Frontal cortex (tissue), 4 donors: ENCODE measurements around the gene TSC1. TPM values are rescaled to one million over a fixed set of nuclear protein-coding genes. Genes with fewer than 3 reads are reported as not detected.

Source experiments
- DNase-seq, 2 donors: peaks; one replicate each; pipeline ENCODE4 v3.0.0; 2012; ENCODE audit warnings: low spot score in 2 of 2
- FAIRE-seq: peaks from 2 replicates; lab custom pipeline; 2012; peaks lifted over from hg19 to GRCh38; lab: Jason Lieb, UNC
- total RNA-seq: library from RNA; depleted of rRNA; stranded (reverse); fragments of >200 nt; gene quantifications from one replicate; pipeline ENCODE4 v1.2.3, GENCODE V29; 2014
- donor health status: control.
- donor health status: control.
- donor health status: control.

The TSC1 gene
- total RNA-seq, 1 donor from 2014 or later = 36.7 TPM

DNA sequence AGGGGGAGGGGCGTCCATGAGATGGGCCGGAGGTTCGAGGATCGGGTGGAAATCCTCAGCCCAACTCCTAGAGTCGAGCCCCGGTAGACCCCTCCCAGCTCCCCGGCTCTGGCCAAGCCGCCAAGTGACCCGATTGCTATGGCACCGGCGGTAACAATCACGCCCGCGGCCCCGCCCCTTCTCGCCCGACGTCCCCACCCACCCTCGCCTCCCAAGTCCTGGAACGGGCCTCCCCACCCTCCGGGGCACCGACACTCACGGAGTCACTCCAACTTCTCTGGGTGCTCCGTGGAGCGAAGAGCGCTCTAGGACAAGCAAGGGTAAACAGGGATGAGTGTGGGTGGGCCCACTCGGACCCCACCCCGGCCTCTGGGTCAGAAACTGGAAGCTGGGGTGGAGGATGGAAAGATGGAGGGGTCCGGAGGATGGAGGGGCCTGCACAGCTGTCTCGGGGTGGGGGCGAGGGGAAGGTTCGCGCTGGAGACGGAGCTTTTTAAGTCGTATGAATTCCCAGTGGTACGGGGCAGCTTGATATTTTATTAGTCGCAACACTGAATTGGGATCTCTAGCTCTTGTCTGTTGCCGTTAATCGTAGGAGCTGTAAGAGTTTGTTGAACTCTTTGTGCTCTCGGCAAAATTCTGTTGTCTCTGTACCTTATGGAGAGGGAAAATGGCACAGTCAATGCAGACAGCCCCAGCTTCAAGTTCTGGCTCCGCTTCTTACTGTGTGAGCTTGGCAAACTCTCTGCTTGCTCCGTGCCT lies 65.5 kb downstream of the TSC1 start, which contains the start of gene SPACA9:
Gene SPACA9 (plus strand): TSS at position 204 of the 762 bp plus-strand sequence. CDS start 5,050 bp downstream, outside the sequence.
- FAIRE-seq (no peak), DNase-seq (peak; percentile 61 to 85)

- FAIRE-seq (no peak), DNase-seq (peak; percentile 93 to 95)
These were observed 66.4 kb downstream of the TSC1 start, which contains the start of gene AK8 for GRCh38 chr9:132877824-132878694. Gene AK8 (minus strand): TSS chr9:132878284. CDS start chr9:132878255, 29 bp downstream.

DNA sequence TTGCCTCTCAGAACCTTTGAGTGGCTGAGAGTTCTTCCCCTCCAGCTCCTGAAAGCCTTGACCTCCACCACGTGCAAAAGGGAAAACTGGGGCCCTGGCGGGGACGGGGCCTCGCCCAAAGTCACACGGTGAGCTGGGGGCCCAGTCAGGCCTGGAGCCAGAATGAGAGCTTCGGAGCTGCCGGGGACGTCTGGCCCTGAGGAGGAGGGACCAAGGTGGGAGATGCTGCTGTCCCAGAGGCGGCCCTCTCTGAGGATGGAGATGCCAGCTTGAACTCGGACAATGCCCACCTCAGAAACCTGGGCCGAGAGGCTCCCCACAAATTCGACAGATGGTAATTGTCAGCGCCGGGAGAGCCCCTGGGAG lies 67.0 kb downstream of the TSC1 start:
- no peak for FAIRE-seq
- DNase-seq = no peak

DNA sequence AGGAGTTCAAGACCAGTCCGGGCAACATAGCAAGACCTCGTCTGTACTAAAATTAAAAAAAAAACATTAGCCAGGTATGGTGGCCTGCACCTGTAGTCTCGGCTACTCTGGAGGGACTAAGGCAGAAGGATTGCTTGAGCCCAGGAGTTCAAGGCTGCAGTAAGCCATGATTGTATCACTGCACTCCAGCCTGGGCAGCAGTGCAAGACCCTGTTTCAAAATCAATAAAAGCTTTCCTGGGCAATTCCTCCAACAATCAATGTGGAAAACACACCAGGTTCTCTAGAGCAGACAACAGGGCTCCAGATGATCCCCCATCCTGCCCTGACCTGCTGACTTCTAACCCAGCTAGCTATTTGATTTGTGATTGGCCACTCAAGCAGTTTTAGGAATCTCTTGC lies 67.6 kb downstream of the TSC1 start:
- no peak for DNase-seq
- FAIRE-seq = no peak

DNA sequence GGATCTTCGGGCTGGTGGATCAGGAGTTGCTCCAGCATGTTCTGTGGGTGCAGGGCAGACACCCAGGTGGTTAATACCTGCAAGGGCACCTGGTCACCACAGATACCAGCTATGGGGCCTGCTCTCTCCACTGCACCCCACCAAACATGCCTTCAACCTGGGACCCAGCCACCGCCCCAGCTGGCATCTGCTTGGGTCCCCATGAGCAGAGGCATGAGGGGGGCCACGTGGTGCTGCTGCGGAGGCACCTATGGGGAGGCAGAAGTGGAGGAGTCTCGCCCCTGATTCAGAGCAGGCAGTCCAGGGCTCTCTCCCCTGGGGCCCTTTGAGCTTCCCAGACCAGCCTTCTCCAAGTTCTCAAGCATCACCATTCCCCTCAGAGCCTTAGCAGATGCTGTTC lies 69.3 kb downstream of the TSC1 start:
- DNase-seq (no peak), FAIRE-seq (no peak)

- FAIRE-seq (no peak), DNase-seq (no peak)
These were observed 71.0 kb downstream of the TSC1 start for GRCh38 chr9:132873403-132873802.

DNA sequence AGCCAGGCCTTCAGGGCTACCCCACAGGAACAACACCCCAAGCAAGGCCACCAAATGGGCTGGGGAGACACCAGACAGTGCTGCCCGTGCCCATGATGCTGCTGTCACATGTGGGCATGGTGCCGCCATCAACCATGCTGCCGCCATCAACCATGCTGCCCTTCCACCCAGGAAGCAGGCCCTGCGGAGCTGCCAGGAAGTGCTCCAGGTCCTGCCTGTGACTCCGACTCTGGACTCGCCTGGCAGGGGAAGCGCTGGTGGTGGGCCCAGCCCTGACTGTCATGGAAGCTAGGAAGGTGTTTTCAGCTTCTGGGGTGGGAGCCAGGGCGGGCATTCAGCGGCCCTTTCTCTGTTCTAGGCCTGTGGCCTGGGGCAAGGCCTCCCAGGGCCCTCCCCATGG lies 75.2 kb downstream of the TSC1 start:
- no peak for DNase-seq
- no peak for FAIRE-seq

GRCh38 chr9:132866898-132867297 lies 77.5 kb downstream of the TSC1 start:
- DNase-seq (no peak), FAIRE-seq (no peak)

- DNase-seq = no peak
- FAIRE-seq = no peak
These were observed 79.7 kb downstream of the TSC1 start for GRCh38 chr9:132864691-132865090.

DNA sequence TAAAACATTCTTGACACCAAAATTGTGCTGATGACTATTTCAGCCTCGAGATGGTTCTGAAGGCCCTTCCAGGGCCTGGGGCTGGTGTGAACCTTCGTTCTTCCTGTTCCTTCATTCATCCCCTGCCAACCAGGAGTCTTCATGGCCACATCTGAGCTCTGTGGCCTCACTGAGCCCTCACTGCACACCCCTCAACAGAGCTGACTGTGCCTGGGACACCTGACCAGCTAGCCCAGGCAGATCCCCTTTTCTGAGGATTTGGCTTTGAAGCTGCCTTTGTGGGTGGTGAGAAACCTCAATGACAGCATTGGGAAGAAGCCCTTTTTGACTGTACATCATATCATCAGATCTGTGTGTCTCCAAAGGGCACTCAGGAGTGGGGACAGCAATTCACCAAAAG lies 80.1 kb downstream of the TSC1 start:
- FAIRE-seq (no peak), DNase-seq (no peak)

DNA sequence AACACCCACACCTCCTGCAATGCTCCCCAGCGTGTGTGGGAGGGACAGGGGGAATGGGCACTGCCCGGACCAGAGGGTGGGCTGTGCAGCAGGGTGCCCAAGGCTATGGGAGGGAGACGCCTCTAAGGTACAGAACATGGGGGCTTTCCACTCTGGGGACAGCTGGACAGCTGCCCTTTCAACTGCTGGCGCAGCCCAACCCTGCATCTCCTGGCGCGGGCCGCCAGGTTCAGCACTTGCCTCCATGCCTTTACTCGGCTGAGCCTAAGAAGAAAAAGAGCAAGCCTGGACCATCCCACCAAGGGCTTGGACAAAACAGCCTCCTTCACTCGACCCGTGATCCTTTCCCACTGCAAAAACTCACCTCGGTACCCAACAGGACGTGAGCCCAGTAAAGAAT lies 81.3 kb downstream of the TSC1 start:
- FAIRE-seq (no peak), DNase-seq (no peak)

DNA sequence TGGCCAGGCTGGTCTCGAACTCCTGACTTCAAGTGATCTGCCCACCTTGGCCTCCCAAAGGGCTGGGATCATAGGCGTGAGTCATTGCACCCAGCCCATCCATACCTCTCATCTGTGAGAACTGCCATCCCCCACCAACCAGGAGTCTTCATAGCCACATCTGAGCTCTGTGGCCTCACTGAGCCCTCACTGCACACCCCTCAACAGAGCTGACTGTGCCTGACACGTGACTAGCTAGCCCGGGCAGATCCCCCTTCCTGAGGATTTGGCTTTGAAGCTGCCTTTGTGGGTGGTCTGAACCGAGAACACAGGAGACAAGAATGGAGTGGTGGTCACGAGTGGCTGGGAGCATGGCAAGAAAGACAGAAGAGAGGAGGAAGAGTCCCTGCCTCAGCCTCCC lies 81.9 kb downstream of the TSC1 start:
- FAIRE-seq (no peak), DNase-seq (no peak)

DNA sequence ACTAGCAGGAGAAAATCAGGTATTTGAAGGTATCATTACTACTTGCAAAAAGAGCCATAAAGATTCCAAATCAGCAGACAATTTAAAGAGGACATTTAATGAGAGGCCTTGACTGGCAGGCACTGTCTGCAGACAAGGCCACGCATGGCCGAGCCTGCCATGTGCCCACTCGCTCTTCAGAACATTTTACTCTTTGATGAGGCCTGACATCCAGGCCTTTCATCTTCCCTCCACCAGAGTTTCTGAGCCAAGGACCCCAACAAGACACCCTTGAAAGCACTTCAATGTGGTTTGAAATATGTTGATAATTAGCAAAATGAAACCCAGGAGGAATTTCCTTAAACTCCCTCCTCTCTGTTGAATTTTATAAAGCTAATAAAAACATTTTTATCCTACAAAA lies 82.8 kb downstream of the TSC1 start:
- FAIRE-seq = no peak
- DNase-seq = no peak

DNA sequence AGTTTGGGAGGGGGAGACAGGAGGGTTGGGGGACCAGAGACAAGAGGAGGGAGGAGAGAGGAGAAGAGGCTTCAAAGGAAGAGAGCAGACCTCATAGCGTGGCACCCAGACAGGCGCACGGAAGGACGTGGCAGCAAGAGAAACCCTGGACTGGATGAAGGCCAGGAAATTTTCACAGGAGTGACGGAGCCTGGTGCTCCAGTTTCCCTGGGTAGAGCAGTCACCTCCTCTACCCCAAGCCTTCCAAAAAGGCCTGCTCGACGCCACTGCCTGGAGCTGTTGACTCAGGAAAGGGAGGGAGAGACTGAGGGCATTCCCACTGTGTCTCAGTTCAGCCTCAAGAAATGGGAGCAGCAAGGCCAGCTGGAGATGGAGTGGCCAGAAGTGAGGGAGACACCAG lies 85.7 kb downstream of the TSC1 start:
- FAIRE-seq (no peak), DNase-seq (no peak)

DNA sequence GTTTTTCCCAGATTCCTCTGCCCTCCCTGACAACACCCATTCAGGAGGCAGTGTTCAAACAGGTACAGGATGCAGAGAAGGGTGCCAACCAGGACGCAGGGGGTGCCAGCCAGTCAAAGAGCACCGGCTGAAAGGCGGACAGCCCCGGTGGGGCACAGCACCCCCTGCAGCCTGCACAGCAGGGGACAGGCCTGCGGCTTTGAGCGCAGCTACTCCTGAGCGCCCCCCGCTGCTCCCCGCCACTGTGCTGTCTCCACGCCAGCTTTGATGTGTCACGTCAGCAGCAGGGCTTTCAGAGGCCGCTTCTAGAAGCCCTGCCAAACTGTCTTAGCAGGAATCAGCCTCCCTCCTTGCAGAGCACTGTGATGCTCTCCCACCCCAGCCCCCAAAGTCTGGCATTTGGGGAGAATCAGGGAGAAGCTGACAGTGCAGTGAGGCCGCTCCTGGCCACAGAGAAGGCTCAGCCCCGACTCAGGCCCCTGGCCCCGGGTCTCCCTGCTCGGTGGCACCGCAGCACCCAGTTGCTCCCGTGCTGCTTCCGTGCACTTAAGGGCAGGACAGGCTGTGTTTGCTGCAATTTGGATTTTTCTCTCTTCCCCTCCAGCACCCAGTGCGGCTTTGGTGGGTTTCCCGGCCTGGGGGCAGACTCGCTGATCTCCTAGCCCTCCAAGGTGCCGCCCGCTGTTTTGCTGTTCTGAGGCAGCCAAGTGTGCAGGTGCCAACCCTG lies 86.6 kb downstream of the TSC1 start:
- no peak for DNase-seq

GRCh38 chr9:132857031-132857430 lies 87.4 kb downstream of the TSC1 start:
- no peak for DNase-seq
- no peak for FAIRE-seq

More for the DNA sequence above, 86.6 kb downstream of the TSC1 start:
- FAIRE-seq = no peak

DNA sequence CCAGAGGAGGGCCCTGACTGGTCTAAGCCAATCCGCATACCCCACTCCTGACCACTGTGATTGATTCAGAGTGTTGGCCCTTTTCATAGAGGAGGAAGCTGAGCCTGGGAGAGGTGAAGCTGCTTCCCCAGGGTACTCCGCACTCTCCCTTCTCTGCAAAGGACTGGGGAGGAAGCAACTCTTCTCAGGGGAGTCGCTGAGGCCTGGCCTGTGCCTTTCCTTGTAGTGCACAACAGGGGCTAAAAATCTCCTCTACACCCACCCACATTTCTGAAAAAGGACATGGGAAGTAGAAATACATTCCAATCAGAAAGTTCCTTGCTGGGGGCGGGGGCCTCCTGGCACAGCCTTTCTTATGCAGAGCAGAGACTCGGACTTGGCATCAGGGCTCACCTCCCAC lies 88.5 kb downstream of the TSC1 start:
- DNase-seq = no peak
- no peak for FAIRE-seq

- DNase-seq (no peak), FAIRE-seq (no peak)
These were observed 89.6 kb downstream of the TSC1 start for GRCh38 chr9:132854832-132855231.

DNA sequence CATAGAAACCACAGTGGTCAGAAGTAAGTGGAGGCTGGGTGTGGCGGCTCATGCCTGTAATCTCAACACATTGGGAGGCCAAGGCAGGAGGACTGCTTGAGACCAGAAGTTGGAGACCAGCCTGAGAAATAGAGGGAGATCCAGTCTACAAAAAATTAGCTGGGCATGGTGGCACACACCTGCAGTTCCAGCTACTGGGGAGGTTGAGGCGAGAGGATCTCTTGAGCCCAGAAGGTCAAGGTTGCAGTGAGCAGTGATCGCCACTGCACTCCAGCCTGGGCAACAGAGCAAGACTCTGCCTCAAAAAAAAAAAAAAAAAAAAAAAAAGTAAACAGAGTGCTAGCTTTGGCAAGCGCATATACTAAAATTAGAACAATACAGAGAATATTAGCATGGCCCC lies 90.9 kb downstream of the TSC1 start:
- DNase-seq (no peak), FAIRE-seq (no peak)

- DNase-seq (no peak), FAIRE-seq (no peak)
These were observed 95.2 kb downstream of the TSC1 start for GRCh38 chr9:132849185-132849706.
